HL-60 (cell line): ENCODE results near the gene RABGAP1L.

Experiments
- CTCF ChIP-seq: IDR thresholded peaks from one replicate; pipeline ENCODE4 v1.5.1; 2011; ENCODE audit warnings: low read length, control low read depth, inconsistent platforms; ENCODE audit not compliant: insufficient read depth
- GABPA ChIP-seq: IDR thresholded peaks from 2 replicates; pipeline ENCODE4 v1.6.1; 2012; ENCODE audit warnings: low read depth
- POLR2AphosphoS5 ChIP-seq: IDR thresholded peaks from 2 replicates; pipeline ENCODE4 v1.6.1; 2012; ENCODE audit warnings: low read depth

DNA sequence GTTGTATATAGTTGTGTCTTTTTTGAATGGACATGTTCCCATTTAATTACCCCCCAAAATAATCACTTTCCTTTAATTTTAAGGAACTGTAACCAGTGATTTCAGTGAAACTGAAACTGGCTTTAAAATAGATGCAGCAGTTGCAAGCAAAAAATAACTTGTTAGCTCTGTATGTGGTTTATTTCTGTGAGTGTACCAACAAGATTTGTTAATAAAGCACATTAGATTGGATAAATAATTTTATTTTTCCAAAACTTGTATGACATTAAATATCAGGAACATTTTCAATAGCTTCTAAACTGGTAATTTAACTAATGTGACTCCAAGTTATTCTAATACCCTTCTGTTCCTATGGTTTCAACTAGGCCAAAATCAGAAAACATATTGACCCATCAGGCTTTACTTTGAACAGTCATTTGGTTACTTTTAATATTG is 656.2 kb downstream of the RABGAP1L start:
- TF ChIP-seq CTCF: no peak
- no peak for TF ChIP-seq POLR2AphosphoS5
- no peak for TF ChIP-seq GABPA
